Naive B cell (primary cell): ENCODE data around the gene TMEM242. TPM values are rescaled to one million over a fixed set of nuclear protein-coding genes. Genes with fewer than 3 reads are reported as not detected.

Experiments used
- ATAC-seq, 2 donors: fragments of 150-1000 bp; cut with Tn5 transposase; 2 replicates each; pipeline ENCODE4 v1.10.0; 2021; ENCODE audit warnings: low read depth in 2 of 2, mild to moderate bottlenecking in 2 of 2, moderate library complexity in 2 of 2
- DNase-seq: peaks from one replicate; pipeline ENCODE4 v3.0.0; 2022
- H3K27ac Mint-ChIP-seq, 6 donors: one replicate each; pipeline ENCODE4 v1.8.0; 2020 to 2022; ENCODE audit warnings: mild to moderate bottlenecking in 6 of 6, mixed read lengths in 6 of 6, moderate library complexity in 5 of 6, inconsistent platforms in 2 of 6
- H3K27me3 Mint-ChIP-seq, 3 donors: one replicate each; pipeline ENCODE4 v1.8.0; 2021 to 2022; ENCODE audit warnings: mixed read lengths in 3 of 3, mild to moderate bottlenecking in 1 of 3
- H3K36me3 Mint-ChIP-seq, 2 donors: one replicate each; pipeline ENCODE4 v1.8.0; 2020 to 2022; ENCODE audit warnings: mixed read lengths in 2 of 2, inconsistent platforms in 1 of 2, mild to moderate bottlenecking in 1 of 2
- H3K4me1 Mint-ChIP-seq, 3 donors: one replicate each; pipeline ENCODE4 v1.8.0; 2020 to 2022; ENCODE audit warnings: mixed read lengths in 3 of 3, inconsistent platforms in 1 of 3, mild to moderate bottlenecking in 1 of 3, moderate library complexity in 1 of 3
- H3K4me3 Mint-ChIP-seq, 8 donors: one replicate each; pipeline ENCODE4 v1.8.0; 2020 to 2022; ENCODE audit warnings: mild to moderate bottlenecking in 8 of 8, mixed read lengths in 8 of 8, moderate library complexity in 8 of 8, inconsistent platforms in 2 of 8
- H3K9me3 Mint-ChIP-seq, 7 donors: one replicate each; pipeline ENCODE4 v1.8.0; 2020 to 2022; ENCODE audit warnings: mixed read lengths in 7 of 7, mild to moderate bottlenecking in 5 of 7, inconsistent platforms in 2 of 7, moderate library complexity in 1 of 7
- polyA plus RNA-seq, 6 donors: library from polyadenylated mRNA; unstranded; fragments of 300-500 nt; fragmentation: Illumina TruSeq; gene quantifications; one replicate each; pipeline ENCODE4 v1.2.3, GENCODE V29; 2021; ENCODE audit warnings: low read depth in 6 of 6

The TMEM242 gene
- polyA plus RNA-seq, 6 donors from 2014 or later = 9.3 to 18.6 (median 11.2) TPM

- H3K4me3 Mint-ChIP-seq = no peak overlapping the region
These were observed 77.9 kb downstream of the TMEM242 start for GRCh38 chr6:157245436-157245835.

GRCh38 chr6:157244780-157245179, 78.5 kb downstream of the TMEM242 start:
- H3K4me1 Mint-ChIP-seq = peaks cover 0 to 7% (median 4%) of the 10 kb centered on the region in 3 donors
- DNase-seq = no peak
- H3K27me3 Mint-ChIP-seq = peaks cover 14 to 36% (median 32%) of the 10 kb centered on the region in 3 donors

More at GRCh38 chr6:157245436-157245835, 77.9 kb downstream of the TMEM242 start:
- H3K9me3 Mint-ChIP-seq = peaks cover 9 to 26% (median 11%) of the 10 kb centered on the region in 7 donors
- peaks cover 18 to 24% of the 10 kb centered on the region in 2 donors for H3K36me3 Mint-ChIP-seq
- peaks cover 0 to 4% (median 2%) of the 10 kb centered on the region in 3 donors for H3K4me1 Mint-ChIP-seq
- ATAC-seq = no peak
- no peak overlapping the region for H3K27ac Mint-ChIP-seq
- peaks cover 18 to 34% (median 32%) of the 10 kb centered on the region in 3 donors for H3K27me3 Mint-ChIP-seq
- DNase-seq = no peak

DNA sequence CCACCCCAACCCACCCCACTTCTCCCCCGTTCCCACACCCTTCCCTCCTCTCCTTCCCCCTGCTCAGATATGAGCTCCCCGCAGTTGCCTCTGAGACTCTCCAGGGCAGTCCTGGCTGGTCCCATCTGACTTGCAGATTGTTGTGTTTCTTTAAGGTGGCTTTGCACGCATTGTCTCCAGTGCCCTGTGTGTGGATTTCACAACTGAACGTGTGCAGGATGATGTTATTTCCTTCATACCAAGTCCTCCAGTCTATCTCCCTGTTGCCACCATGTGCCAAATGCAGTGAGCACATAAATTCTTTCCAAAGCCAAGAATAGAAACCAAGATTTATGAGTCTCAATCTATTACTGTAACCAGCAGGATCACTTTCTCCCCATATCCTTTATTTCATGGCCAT, 79.1 kb downstream of the TMEM242 start:
- no peak for ATAC-seq
- Mint-ChIP-seq H3K36me3 (peaks cover 18 to 24% of the 10 kb centered on the region in 2 donors), H3K27me3 (peaks cover 14 to 36% (median 32%) of the 10 kb centered on the region in 3 donors), H3K9me3 (peaks cover 9 to 26% (median 11%) of the 10 kb centered on the region in 7 donors), H3K4me3 (no peak overlapping the region), H3K4me1 (peaks cover 0 to 7% (median 4%) of the 10 kb centered on the region in 3 donors), H3K27ac (no peak overlapping the region)
- no peak for DNase-seq

More at GRCh38 chr6:157244780-157245179, 78.5 kb downstream of the TMEM242 start:
- Mint-ChIP-seq H3K27ac (no peak overlapping the region), H3K4me3 (no peak overlapping the region), H3K36me3 (peaks cover 18 to 24% of the 10 kb centered on the region in 2 donors), H3K9me3 (peaks cover 9 to 26% (median 11%) of the 10 kb centered on the region in 7 donors)
- ATAC-seq = no peak

DNA sequence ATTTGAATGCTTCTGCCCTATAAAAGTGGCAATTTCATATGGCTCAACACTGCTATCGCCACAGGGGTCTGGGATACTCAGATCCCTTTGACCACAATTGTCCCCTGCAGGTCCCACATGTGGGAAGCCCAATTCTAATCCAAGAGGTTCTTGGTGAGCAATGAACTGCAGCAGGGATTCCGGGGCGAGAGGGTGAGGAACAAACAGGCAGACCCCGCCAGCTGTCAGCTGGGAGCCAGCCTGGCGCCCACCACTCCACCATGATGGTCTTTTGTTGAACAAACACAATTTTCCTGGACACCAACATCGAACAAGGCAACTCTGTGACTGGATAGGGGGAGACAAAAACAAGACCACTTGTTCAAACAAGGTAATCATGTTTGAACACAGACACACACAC, 80.5 kb downstream of the TMEM242 start:
- Mint-ChIP-seq H3K4me1 (peaks cover 0 to 7% (median 4%) of the 10 kb centered on the region in 3 donors), H3K27ac (no peak overlapping the region), H3K36me3 (peaks cover 6 to 13% of the 10 kb centered on the region in 2 donors), H3K9me3 (peaks cover 6 to 15% (median 9%) of the 10 kb centered on the region in 7 donors), H3K4me3 (no peak overlapping the region), H3K27me3 (peaks cover 14 to 44% (median 36%) of the 10 kb centered on the region in 3 donors)
- no peak for DNase-seq
- ATAC-seq = no peak

- peaks cover 23 to 46% (median 45%) of the 10 kb centered on the region in 3 donors for H3K27me3 Mint-ChIP-seq
- no peak overlapping the region for H3K27ac Mint-ChIP-seq
- peaks cover 6 to 13% of the 10 kb centered on the region in 2 donors for H3K36me3 Mint-ChIP-seq
- no peak for ATAC-seq
- no peak overlapping the region for H3K4me3 Mint-ChIP-seq
- no peak for DNase-seq
- H3K9me3 Mint-ChIP-seq = peaks cover 6 to 13% (median 7%) of the 10 kb centered on the region in 7 donors
- peaks cover under 1 to 10% (median 4%) of the 10 kb centered on the region in 3 donors for H3K4me1 Mint-ChIP-seq
These were observed 82.4 kb downstream of the TMEM242 start for GRCh38 chr6:157240960-157241311.

GRCh38 chr6:157240059-157240959, 83.0 kb downstream of the TMEM242 start:
- DNase-seq = no peak
- ATAC-seq = no peak
- H3K27me3 Mint-ChIP-seq = peaks cover 28 to 52% (median 51%) of the 10 kb centered on the region in 3 donors
- H3K9me3 Mint-ChIP-seq = peaks cover 6 to 13% (median 7%) of the 10 kb centered on the region in 7 donors
- H3K4me3 Mint-ChIP-seq = peak overlapping the region in 6 of 8 donors; percentile 1 to 65 (median 43)
- no peak overlapping the region for H3K27ac Mint-ChIP-seq
- H3K4me1 Mint-ChIP-seq = peaks cover 7 to 15% (median 9%) of the 10 kb centered on the region in 3 donors
- H3K36me3 Mint-ChIP-seq = peaks cover 6 to 13% of the 10 kb centered on the region in 2 donors

DNA sequence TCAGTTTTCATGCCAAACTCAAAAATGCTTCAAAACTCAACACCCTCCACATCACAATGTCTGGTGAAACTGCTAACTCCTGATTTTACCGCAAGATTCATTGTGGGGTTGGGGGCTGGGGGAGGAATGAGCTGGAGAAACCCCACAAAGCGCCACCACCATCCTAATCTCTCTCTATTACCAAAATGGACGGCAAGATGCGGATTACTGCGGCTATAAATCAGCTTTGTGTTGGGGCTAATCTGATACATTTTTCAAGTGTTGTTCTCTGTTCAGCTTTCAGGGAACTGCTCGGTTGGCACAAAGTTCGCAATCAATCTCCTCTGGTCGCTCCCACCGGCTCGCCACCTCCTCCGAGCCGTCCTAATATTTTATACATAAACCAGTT, 83.7 kb downstream of the TMEM242 start:
- no peak for DNase-seq
- Mint-ChIP-seq H3K4me3 (peak overlapping the region in 1 of 8 donors; percentile 57), H3K36me3 (peaks cover 6 to 13% of the 10 kb centered on the region in 2 donors), H3K9me3 (peaks cover 5 to 13% (median 7%) of the 10 kb centered on the region in 7 donors), H3K27ac (no peak overlapping the region), H3K4me1 (peaks cover 11 to 22% (median 12%) of the 10 kb centered on the region in 3 donors), H3K27me3 (peaks cover 32 to 58% (median 57%) of the 10 kb centered on the region in 3 donors)
- ATAC-seq = no peak

Other genes starting within 250 kb of the TMEM242 start
- 10 to 100 TPM in 1 of 6 donors, 1 to 10 TPM in 5; 1.7 to 10.5 (median 4.1) TPM for gene ZDHHC14, start 57.7 kb upstream of the TMEM242 start, polyA plus RNA-seq